ENCODE results near the gene KIRREL1. TPM values are rescaled to one million over a fixed set of nuclear protein-coding genes. Genes with fewer than 3 reads are reported as not detected.

KIRREL1 gene
- total and polyA plus RNA-seq, 2 of the 8 experiments (the other 6 are each of a cell fraction or from before 2014, with no cell fraction given): 14.2 to 39.0 TPM

GRCh38 chr1:158019171-158019868 lies 25.9 kb downstream of the KIRREL1 start (continued):
- TF ChIP-seq TAF1 (IDR thresholded peaks at IDR 0.05; ENCODE audit: low read depth, low read length) (peak; percentile 64; the same call in 1 of the 2 replicates), EP300 (IDR thresholded peaks at IDR 0.05; ENCODE audit: borderline replicate concordance in 1 of 2, low read depth in 2 of 2, low read length in 2 of 2) (0 out of 3 replicates have a peak, but pooled peaks of 1 of the 2 experiments have one; percentile 22), RNF2 (IDR thresholded peaks at IDR 0.05; ENCODE audit: borderline replicate concordance, low read depth, low read length, missing control alignments, poor library complexity, severe bottlenecking) (no peak), POLR2A (IDR thresholded peaks at IDR 0.05; ENCODE audit: control extremely low read depth in 1 of 2, low read depth in 2 of 2, low read length in 2 of 2) (peak; percentile 40 to 71)
